Stimulated activated CD4-positive, alpha-beta T cell treated with anti-CD3 and anti-CD28 coated beads, Interleukin-1b, Interleukin-23, amount 100 ng/mL, for 1 hour (primary cell): Measurements from ENCODE around the gene CBS.
"Not testable (repeated sequence)": the region's sequence is repeated elsewhere in the genome, so short reads cannot be mapped to it uniquely, and the experiment has no call there.

Experiments used
- DNase-seq, 2 donors: peaks; one replicate each; pipeline ENCODE4 v3.0.0-alpha.2; 2020; ENCODE audit warnings: low read depth in 2 of 2

CBS gene

DNA sequence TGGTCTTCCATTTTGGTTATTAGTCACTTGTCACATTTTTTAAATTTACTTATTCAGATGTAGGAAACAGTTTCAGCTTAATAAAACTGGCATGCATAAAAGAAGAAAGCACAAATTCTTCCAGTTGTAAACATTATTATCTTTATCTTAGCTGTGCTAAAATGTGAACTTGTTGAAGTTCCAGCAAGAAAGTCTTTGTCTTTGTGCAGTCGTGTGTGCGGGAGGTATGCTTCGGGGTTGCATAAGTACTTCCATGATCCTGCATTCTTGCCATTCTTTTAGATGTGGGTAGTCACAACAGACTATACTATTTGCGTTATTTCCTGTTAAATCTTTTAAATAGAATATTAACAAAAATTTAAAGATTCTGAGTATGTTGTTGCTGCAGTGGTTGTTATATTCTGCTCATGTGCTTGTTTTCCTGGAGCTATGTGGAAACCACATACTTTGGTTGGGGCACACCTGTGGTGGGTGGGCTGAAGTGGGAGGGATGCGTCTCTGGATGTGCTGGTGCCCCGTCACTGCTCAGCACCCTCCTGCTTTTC, 49.9 kb downstream of the CBS start:
- no peak for DNase-seq

DNA sequence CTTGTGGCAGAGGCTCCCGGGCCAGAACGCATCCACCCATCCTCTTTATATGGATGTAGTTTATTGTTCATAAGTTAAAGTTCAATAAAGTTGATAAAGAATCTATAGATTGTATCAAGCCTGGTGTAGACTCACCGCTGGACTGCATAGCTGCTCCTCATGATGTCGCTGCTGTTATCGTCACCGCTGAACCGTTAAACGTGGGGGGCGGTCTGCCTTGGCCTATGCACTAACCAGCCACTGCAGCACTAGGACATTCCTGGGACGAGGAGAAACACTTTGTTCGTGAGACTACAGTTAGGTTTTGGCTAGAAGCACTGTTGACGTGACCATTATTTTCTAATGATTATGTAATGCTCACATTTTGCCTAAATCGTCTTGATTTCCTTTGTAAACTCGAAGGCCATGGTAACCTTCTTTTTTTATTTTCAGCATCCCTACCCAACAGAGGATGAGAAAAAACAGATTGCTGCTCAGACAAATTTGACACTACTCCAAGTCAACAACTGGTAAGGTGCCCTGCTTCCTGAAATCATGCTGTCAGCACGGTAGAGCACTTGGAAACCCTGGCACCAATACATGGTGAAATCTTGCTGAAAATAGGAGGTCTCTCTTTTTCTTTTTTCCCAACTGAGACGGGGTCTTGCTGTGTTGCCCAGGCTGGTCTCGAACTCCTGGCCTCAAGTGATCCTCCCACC, 51.0 kb downstream of the CBS start:
- no peak for DNase-seq

DNA sequence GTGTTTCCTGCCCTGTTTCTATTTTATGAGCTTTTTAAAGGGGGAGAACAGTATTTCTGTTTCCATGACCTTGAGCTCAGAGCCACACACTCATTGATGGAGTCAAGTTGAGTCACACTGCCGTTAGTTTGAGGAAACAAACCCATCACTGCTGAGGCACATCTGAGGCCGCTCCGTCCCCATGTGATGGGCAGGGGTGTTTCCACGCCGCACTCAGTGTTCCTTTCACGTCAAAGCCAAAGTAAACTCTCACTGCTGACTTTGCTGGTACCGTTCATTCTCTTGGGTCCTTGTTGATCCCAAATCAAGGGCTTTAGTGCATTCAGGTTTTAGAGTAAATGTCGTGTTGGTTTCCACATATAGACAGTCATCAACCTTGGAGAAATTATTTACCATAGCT, 52.5 kb downstream of the CBS start:
- no peak for DNase-seq

- DNase-seq = no peak
These were observed 53.7 kb downstream of the CBS start for GRCh38 chr21:43021756-43022600.

GRCh38 chr21:43021191-43021590, 54.4 kb downstream of the CBS start:
- no peak for DNase-seq

GRCh38 chr21:43020771-43021170, 54.9 kb downstream of the CBS start:
- no peak for DNase-seq

- no peak for DNase-seq
These were observed 55.5 kb downstream of the CBS start for GRCh38 chr21:43020177-43020576.

GRCh38 chr21:43018519-43018918, 57.1 kb downstream of the CBS start:
- DNase-seq = no peak

GRCh38 chr21:43016728-43017127, 58.9 kb downstream of the CBS start:
- DNase-seq = no peak

- DNase-seq = no peak
These were observed 59.6 kb downstream of the CBS start for GRCh38 chr21:43015906-43016540.

DNA sequence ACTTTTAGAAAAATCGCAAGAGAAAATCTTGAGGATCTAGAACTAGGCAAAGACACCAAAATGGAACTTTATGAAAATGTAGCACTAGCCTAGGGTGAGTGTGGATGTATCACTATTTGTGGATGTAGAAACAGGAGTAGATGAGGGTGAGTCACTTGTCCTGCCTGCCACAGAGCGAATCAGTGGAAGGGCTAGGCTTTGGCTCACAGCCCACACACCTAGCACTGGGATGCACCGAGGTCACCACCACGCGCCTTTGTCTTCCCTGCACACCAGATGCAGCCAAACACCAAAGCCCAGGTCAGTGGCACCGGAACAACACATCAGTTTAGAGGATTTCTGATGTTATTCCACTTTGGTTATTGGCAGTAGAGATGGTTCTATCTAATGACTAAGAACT, 63.0 kb downstream of the CBS start:
- no peak for DNase-seq

DNA sequence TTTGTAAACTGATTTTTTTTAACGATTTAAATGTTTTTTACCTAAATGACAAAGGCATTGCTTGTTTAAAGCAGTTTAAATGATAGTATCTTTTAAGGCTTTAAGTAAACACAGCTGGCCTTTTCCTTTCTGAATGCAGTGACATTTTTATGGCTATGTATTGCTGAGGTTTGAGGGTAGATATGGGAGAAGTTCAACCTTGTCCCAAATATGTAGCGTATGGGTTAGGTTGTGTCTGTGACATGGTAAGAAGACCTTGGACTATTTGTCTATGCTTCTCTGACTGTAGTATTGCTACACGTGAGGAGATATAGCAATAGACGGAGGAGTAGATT, 68.8 kb downstream of the CBS start:
- no peak for DNase-seq

DNA sequence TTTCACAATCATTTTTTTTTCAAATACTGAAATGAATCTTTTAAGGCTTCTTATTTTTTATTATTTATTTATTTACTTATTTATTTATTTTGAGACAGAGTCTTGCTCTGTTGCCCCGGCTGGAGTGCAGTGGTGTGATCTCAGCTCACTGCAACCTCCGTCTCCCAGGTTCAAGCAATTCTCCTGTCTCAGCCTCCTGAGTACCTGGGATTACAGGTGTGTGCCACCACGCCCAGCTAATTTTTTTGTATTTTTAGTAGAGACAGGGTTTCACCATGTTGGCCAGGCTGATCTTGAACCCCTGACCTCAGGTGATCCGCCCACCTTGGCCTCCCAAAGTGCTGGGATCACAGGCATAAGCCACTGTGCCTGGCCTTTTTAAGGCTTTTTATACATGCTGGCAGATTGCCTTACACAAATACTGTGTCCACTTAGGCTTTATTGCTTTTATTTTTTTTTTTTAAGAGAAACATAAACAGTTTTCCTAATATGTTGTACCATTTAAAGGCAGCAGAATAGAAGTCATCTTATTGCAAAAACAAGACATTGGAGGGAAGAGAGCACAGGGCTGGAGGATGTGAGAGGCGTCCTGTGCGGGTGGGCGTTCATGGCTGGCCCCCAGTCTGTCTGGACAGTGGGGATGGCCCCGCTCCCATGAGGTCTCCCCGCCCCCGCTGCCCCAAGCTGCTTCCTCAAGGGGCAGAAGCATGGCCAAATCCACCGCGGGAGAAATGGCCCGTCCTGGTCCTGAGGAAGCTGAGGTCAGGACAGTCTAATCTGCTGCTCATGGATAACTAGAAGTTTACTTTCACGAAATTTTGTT, 69.4 kb downstream of the CBS start:
- not testable (repeated sequence) for DNase-seq

DNA sequence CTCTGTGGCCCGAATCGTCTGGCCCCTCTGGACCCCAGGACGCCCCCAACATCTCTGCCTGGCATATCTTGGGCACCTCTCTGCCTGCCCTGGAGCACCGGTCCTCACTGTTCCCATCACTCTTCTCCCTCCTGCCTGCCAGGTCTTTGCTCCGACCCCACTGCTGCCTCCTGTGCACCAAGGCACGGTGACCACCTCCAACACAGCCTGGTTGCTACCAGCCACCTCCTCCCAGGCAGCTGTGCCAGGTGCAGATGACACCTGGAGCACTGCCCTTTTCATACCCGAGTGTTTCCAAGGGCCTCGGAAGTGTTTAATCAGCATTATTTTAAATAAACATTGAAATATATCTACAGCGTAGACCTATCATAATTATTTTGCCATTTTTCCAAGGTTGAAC, 70.0 kb downstream of the CBS start:
- no peak for DNase-seq

- no peak for DNase-seq
These were observed 70.7 kb downstream of the CBS start for GRCh38 chr21:43004926-43005325.
